ENCODE results near the gene ZNF771. TPM values are rescaled to one million over a fixed set of nuclear protein-coding genes. Genes with fewer than 3 reads are reported as not detected.
"Not testable (repeated sequence)": the region's sequence is repeated elsewhere in the genome, so short reads cannot be mapped to it uniquely, and the experiment has no call there.

ZNF771 gene
- total RNA-seq, 1 donor from 2014 or later = 6.9 TPM

DNA sequence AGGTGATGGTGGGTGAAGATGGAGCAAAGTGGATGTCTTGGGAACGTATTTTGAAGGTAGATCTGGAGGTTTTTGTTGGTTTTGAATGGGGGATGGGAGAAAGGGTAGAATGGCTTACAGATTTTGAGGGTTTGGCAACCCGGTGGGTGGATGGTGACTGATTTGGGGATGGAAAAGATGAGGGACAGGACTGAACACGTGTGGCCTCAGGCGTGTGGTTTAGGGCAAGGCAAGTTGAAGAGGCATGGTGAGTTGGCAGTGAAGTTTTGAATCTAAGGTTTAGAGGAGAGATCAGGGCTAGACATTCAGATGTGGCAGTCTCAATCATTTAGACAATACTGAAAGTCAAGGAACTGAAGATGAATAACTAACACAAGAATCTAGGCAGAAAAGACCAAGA, 27.4 kb downstream of the ZNF771 start:
- no peak for DNase-seq

DNA sequence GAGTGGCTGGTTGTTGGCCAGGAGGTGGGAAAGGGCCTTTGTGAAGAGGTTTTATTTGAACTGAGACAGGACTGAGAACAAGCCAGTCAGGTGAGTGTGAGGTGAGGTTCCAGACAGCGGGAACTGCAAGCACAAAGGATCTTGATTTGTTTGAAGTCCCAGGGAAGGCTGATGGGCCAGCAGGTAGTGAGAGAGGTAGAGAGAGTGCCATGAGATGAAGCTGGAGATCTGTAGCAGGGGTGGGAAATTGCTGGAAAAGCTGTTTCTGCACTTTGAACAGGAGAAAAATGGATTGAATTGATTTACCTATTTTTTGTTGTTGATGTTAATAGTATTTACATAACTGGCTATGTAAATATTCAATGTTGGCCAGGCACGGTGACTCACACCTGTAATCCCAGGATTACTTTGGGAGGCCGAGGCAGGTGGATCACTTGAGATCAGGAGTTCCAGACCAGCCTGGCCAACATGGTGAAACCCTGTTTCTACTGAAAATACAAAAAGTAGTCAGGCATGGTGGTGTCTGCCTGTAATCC, 30.2 kb downstream of the ZNF771 start:
- no peak for DNase-seq

DNA sequence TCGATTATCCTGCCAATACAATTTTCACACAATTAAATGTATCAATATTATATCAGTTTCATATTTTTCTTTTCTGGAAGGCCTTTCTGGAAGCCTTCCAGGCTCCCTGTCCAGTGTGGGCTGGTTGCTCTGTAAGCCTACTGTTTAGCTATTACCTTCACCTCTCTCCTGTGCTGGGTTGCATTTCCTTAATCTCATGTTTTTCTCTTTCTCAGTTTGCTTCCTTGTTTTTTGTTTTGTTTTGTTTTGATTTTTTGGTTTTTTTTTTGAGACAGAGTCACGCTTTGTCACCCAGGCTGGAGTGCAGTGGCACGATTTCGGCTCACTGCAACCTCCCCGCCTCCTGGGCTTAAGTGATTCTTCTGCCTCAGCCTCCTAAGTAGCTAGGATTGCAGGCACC, 31.4 kb downstream of the ZNF771 start:
- DNase-seq = no peak

DNA sequence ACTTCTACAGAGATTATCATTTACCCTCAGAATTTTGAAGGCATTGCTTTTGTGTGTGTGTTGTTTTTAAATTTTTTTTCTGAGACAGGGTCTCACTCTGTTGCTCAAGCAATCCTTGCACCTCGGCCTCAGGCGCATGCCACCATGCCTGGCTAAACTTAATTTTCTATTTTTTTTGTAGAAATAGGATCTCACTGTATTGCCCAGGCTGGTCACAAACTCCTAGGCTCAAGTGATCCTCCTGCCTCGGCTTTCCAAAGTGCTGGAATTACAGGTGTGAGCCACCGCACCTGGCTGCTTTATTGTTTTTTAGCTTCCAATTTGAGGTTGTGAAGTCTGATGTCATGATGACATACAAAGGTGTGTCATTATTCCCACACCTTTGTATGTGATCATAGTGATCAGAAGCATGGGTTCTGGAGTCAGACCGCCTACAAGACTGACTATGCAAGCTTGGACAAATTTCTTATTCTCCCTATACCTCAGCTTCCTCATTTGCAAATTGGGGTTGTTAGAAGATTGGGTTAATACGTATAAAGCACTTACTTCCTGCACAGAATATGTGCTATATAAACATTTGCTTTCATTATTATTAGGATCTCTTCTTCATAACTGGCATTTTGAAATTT, 32.4 kb downstream of the ZNF771 start:
- DNase-seq = no peak

DNA sequence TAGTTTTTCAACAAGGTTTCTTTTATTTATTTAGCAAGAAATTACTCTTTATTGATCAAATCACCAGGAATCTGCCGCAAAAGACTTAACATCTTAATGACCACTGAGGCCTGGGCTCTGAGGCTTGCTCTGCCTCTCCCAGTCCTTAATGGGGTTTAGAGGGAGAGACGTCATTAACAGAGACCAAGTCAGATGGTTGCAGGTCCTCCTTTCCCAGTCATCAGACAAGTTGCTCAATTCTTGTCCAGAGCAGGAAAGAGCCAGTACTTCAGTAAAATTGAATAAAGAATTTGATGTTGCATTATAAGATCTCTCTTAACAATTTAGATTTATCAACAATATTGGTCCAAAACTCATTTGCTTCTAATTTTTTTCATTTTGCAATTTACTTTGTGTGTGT, 36.2 kb downstream of the ZNF771 start:
- no peak for DNase-seq

DNA sequence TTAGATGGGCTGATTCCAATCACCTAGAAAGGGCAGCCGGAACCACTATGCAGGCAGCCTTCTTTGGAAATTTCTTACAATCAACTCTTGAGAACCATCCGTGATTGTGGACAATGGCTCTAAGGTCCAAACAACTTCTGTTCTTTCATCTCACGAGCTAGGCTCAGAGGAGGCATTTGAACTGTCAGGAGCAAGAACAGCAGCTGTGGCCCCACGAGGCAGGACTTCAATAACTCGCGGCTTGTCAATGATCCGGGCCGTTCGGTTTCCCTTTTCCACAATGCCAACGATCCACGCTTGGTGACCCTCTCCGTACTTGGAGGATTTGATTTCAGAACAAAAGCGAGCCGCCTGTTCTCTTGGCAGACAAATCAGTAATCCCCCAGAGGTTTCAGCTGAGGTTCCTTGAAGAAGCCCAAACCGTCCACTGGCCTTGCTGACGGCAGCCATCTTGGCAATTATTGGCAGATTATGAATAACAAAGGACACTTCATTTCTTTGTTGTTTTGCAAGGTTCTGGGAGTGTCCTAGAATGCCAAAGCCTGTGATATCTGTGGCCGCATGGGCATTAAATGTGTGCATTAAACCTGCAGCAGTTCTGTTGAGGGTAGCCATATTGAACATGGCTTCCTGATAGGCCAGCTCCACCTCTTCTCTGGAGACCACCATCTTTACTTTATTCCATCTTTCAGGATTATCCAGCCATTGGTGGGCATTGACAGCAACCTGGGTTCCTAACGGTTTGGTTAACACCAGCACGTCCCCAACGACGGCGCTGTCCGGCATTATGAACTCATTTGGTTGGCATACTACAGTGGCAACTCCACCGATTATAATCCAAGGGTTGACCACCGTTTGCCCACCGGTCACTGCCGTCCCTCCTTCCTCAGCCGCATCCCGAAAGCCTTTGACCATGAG, 37.1 kb downstream of the ZNF771 start:
- DNase-seq = no peak

DNA sequence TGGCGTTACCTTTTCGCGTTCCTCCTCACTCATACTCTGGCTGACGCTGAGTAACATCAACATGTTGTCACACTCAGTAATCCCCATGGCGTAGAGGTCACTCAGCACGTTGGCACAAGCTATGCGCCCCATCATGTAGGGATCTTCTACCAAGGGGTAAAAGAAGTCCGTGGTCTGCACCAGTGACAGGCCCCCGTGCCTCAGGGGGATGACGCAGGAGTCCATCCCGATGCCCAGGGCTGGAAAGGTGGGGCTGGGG, 37.7 kb downstream of the ZNF771 start:
- DNase-seq = no peak

DNA sequence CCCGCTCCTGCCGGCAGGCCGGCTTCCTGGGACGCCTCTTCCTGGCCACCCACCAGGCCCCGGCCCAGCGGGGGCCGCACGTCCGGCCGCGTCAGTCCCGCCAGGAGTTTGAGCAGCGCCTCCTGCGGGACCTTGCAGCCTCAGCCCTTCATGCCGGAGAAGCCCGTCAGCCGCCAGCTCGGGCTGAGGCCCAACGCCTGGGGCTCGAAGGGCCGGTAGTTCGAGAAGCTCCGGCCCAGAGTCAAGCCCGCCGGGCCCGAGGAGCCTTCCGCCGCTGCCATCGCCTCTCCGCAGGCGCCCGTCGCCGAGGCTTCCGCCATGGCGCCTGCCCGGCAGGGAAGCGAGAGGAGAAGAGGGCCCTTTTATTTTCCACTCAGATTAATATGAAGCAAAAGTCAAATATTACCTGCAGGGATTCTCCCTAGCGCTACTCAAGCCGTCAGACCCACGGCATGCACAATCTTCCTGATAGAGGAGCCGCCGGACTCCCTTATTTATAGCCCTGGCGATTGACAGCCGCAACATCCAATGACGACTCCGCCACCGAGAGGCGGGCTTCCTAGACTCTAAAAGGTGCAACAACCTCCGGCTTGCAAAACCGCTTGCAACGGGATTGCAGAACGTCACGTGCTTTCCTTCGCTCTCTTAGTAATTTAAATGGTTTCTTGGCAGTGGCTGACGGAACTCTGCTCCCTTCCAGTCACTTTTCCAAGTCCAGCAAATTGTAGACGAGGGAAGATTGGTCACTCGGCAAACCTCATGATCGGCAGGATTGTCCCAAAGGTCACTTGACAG, 38.2 kb downstream of the ZNF771 start, which contains the start of gene SEPHS2:
TSS of gene SEPHS2 (minus strand) at position 467 of the 795 bp plus-strand sequence. CDS start at position 320, 147 bp downstream.
- DNase-seq = peak; percentile 94

DNA sequence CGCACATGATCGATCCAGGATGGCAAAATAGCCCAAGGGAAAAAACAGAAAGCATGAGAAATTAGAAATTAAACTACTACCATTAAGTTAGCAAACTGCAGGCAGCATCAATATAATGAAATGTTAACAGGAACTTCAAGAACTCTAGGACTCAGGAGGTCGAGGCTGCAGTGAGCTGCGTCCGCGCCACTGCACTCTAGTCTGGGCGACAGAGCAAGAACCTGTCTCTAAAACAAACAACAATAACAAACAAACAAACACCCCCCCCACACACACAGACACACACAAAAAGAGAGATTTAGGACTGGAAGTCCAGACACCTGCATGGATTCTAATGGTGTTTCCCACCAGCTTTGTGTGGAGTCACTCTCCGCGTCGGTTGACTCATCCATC, 38.8 kb downstream of the ZNF771 start:
- no peak for DNase-seq

DNA sequence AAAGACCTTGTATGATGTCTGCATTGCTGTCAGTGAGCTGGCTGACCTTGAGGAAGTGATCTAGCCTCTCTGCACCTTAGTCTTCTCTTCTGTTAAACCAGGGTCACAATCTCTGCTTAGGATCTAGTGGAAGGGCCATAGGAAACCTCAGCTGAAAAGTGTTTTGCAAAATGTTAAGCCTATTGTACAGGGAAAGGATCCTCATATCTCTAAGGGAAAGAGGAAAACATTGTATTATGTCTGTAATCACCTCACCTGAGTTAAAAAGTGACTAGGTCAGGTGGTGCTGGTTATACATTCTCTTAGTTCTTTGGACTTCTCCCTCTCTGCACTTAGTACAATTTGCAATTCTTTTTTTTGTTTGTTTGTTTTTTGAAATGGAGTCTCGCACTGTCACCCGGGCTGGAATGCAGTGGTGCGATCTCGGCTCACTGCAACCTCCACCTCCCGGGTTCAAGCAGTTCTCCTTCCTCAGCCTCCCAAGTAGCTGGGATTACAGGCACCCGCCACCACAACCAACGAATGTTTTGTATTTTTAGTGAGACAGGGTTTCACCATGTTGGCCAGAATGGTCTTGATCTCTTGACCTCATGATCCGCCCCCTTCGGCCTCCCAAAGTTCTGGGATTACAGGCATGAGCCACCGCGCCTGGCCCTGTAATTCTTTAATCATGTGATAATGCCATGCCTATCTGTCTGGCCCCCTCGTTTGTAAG, 40.3 kb downstream of the ZNF771 start:
- no peak for DNase-seq

DNA sequence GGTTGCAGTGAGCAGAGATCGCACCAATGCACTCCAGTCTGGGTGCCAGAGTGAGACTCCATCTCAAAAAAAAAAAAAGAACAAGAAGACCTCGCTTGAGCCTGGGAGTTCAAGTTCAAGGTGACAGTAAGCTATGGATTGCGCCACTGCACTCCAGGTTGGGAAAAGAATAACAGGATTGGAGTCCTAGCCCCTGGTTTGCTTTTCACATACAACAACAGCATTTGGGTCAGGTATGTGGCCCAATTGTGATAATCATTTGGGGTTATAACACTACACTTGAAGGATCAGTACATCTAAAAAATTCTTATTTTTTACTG, 41.7 kb downstream of the ZNF771 start:
- no peak for DNase-seq

DNA sequence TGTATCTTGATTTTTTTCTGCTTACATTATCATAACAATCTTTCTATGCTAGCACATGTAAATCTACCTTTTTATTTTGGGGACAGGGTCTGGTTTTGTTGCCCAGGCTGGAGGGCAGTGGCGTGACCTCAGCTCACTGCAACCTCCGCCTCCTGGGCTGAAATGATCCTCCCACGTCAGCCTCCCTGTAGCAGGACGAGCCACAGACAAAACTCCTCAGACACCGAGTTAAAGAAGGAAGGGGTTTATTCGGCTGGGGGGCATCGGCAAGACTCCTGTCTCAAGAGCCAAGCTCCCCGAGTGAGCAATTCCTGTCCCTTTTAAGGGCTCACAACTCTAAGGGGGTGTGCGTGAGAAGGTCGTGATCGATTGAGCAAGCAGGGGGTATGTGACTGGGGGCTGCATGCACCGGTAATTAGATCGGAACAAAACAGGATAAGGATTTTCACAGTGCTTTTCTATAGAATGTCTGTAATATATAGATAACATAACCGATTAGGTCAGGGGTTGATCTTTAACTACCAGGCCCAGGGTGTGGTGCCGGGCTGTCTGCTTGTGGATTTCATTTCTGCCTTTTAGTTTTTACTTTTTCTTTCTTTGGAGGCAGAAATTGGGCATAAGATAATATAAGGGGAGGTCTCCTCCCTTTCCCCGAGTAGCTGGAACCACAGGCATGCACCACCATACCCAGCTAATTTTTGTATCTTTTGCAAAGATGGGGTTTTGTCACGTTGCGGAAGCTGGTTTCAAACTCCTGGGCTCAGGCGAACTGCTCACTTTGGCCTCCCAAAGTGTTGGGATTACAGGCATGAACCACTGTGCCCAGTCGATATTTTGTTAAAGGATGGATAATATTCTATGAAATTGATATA, 45.5 kb downstream of the ZNF771 start:
- DNase-seq = not testable (repeated sequence)

DNA sequence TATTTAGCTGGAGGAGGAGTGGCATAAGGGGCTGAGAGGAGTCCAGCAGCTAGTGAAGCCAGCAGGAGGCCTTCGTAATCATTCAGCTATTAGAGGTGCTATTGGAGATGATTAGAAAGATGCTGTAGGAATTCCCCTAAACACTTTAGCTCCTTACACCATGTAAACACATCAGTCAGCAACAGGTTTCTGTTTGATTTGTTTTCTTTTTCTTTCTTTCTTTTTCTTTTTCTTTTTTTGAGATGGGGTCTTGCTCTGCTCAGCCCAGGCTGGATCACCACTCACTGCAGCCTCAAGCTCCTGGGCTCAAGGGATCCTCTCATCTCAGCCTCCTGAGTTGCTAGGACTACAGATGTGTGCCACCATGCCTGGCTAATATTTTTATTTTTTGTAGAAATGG, 48.9 kb downstream of the ZNF771 start:
- no peak for DNase-seq

DNA sequence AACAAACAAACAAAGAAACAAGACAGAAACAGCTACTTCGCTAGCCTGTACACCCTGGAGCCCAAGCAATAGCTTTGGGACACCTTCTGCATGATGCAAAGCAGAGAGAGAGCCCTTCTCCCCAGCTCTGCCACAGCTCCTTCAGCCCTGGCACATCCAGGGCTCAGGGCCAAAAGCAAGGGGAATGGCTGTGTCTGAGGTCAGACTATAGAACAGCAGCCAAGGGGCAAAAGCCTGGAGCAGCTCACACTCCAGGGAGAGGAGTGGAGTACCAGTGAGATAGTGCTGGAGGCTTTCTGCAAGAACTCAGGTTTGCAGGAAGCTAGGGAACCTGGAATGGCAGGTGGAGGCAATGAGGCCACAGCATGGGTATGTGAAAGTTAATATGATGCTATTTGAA, 49.9 kb downstream of the ZNF771 start:
- DNase-seq = no peak

DNA sequence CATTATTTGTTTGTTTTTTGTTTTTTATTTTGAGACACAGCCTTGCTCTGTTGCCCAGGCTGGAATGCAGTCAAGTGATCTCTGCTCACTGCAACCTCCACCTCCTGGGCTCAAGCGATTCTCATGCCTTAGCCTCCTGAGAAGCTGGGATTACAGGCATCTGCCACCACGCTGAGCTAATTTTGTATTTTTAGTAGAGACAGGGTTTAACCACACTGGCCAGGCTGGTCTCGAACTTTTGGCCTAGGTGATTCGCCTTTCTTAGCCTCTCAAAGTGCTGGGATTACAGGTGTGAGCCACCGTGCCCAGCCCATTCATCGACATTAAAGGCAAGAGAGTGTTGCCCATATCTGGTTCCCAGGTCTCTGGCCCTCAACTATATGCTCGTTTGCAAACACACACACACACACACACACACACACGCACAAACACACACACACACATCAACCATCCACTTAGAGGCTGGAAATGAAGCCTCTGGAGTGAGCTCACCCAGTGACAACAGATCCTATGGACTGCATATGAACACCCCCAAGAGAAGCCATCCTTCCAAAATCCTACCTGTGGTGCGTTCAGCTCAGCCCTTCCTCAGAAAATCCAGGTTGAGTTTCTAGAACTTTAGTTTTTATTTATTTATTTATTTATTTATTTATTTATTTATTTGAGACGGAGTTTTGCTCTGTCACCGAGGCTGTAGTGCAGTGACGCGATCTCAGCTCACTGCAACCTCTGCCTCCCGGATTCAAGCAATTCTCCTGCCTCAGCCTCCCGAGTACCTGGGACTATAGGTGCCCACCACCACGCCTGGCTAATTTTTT, 50.5 kb downstream of the ZNF771 start:
- DNase-seq = no peak

DNA sequence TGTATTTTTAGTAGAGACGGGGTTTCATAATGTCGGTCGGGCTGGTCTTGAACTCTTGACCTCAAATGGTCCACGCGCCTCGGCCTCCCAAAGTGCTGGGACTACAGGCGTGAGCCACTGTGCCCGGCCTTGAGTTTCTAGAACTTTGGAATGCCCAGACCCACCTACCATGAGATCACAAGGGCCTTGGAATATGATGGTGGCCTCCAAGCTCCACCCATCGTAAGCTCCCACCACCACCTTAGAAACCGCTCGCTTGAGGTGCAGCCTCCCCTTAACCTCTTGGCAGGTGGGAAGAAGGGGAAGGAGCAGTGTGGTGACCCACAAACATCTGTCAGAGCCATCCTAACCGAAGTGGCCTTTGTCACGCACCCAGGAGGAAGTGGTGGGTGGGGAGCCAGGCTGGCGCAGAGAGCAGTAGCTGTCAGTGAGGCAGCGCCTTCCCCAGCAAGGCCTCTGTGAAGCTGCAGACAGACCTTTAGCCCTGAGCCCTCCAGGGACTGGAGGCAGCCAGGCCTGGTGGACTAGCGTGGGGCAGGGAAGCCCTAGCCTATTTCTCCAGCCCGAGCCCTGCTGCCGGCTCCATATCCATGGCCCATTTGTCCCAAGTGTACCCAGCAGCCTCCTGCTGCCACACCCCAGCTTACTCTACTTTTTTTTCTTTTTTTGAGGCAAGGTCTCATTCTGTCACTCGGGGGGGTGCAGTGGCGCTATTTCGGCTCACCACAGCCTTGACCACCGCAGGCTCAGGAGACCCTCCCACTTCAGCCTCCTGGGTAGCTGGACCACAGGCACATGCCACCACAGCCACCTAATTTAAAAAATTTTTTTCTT, 51.4 kb downstream of the ZNF771 start:
- no peak for DNase-seq

DNA sequence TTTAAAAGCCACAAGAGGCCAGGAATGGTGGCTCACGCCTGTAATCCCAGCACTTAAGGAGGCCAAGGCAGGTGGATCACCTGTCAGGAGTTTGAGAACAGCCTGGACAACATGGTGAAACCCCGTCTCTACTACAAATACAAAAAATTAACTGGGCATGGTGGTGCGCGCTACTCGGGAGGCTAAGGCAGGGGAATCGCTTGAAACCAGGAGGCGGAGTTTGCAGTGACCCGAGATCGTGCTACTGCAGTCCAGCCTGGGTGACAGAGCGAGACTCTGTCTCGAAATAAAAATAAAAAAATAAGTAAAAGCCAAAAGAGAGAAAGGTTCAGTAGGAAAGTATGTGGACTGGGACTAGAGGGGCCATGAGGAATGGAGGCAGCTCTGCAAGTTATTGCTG, 52.0 kb downstream of the ZNF771 start:
- no peak for DNase-seq

DNA sequence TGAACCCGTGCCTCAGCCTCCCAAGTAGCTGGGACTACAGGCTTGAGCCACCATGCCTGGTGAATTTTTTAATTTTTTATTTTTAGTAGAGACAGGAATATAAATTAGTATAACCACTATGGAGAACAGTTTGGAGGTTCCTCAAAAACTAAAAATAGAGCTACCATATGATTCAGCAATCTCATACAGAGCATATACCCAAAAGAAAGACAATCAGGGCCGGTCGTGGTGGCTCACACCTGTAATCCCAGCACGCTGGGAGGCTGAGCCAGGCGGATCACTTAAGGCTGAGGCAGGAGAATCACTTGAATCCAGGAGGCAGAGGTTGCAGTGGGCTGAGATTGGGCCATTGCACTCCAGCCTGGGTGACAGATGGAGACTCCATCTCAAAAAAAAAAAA, 54.0 kb downstream of the ZNF771 start:
- DNase-seq = not testable (repeated sequence)

DNA sequence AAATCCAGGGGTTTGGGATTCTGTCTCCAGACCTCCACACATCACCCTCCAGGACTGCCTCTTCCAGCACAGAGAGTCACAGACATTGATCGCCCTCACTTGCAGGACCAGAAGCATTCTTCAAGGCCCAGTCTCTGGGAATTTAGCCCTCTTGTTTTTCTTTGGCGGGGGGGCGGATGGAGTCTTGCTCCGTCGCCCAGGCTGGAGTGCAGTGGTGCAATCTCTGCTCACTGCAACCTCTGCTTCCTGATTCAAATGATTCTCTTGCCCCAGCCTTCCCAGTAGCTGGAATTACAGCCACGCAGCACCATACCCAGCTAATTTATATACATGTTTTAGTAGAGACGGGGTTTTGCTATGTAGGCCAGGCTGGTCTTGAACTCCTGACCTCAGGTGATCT, 56.7 kb downstream of the ZNF771 start:
- no peak for DNase-seq

Measured in occipital lobe (tissue), 2 donors.